ENCODE results near the gene CRP.
"Not testable (repeated sequence)": the region's sequence is repeated elsewhere in the genome, so short reads cannot be mapped to it uniquely, and the experiment has no call there.

CRP gene, protein sequence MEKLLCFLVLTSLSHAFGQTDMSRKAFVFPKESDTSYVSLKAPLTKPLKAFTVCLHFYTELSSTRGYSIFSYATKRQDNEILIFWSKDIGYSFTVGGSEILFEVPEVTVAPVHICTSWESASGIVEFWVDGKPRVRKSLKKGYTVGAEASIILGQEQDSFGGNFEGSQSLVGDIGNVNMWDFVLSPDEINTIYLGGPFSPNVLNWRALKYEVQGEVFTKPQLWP

DNA sequence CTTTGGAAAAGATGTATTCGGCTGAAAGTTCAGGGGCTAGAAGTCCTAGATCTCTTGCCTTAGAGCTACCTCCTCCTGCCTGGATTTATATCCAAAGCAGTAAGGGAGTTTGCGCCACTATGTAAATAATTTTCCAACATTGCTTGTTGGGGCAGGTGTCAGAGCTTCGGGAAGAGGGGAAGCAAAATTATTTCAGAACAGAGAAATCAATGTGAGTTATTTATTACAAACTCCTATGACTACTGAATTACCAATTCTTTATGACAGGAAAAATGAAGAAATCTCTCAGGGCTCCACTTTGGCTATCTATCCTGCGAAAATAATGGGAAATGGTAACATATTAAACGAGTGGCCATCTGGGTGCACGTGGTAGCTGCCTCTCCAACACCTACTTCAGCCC lies at the start of gene CRP:
Gene CRP, minus strand, starts transcription at position 61 of the 400 bp plus-strand sequence. CDS start 104 bp downstream, outside the sequence.
- DNase-seq (ENCODE audit: low spot score) = no peak

DNA sequence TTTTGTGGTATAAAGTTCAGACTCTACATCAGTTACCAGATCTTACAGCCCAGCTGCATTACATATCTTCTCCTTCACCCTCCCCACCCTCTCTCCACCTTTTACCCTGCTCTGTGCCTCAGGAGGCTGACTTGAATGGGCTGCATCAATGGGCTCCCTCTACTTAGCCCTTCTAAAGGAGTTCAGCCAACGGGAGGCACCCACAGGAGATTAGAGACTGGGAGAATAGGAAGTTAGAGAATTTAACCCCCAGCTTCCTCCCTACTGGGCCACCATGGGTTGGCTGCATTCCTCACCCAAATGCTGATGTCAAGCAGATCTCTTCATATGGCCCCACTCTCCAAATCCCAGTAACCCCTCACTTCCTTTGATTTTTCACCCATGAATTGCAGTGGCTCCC lies 49.3 kb upstream of the CRP start:
- DNase-seq (ENCODE audit: low spot score) = no peak

DNA sequence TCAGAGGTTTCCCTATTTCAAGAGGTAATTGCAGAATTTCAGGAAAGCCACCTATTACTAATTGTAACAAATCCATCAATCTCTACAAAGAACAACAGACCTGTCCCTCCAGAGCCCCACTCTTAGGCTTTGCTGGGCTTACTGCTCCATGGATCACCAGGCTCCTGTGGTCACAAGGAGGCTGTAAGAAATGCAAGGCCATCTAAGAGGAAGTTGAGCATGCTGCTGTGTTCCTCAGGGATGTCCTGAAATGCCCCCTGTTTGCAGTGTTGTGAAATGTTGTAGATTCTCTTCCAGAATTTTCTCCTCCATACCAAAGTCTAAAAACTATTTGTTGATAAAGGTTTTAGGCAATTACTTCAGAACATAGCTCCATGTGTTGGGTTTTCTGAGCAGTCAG lies 42.0 kb upstream of the CRP start:
- DNase-seq (ENCODE audit: low spot score) = no peak

DNA sequence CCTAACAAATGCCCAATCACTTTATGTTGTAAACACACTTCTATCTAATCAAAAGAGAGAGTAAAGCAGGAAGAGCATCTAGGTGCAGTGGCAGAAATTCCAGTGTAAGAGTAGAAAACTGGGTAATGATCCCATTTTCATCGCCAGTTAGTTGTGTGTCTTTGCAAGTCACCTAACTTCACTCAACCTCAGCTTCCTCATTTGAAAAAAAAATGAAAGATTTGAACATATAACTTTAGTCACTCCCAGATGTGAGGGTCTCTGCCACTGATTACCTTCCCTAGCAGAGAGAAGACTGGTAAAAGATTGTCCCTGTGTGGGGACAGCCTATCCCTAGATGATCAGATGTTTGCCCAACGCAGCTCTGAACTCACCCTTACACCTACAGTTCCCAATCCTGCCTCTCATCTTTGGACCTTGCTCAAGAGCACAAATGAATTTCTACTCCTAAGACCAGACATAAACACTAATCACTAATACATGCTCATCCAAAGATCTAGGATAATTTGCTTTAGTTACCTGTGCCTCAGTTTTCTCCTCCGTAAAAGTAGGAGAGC lies 41.1 kb upstream of the CRP start:
- no peak for DNase-seq (ENCODE audit: low spot score)

DNA sequence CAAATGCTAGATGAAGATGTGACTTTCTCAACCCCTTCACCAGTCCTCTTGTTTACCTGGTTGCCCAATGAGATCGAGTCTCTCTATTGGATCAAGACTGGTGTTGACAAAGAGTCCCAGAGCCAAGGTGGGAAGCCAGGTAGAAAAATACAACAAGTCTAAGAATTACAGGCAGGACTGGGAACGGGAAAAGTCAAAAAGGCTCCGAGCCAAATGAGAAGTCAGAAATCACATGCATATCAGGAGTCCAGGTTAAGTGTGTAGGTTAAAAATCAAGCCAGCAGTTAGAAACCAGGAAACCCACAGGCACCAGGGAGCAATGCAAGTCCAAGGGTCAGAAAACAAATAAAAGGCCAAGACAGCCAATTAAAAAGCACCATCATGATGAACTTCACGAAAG lies 39.0 kb upstream of the CRP start:
- DNase-seq (ENCODE audit: low spot score) = no peak

DNA sequence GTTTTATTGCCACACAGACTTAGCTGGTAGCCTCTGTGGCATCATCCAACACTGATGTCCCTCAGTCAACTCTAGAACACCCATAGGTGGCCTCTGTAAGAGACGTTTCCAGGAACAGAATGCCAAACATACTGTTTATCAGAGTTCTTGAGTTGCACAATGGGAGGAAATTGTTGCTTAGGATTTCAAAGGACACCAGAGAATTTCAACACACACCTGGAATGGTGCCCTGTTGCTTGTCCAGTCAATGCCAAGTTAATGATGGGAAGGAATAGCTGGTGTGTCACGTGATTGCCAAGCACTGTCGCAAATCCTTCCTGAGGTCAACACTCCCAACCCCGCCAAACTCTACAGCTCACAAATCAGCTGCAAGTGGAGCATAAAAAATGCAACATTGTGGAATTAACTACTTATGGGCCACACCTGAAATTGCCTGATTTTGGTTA lies 37.8 kb upstream of the CRP start:
- DNase-seq (ENCODE audit: low spot score) = no peak

DNA sequence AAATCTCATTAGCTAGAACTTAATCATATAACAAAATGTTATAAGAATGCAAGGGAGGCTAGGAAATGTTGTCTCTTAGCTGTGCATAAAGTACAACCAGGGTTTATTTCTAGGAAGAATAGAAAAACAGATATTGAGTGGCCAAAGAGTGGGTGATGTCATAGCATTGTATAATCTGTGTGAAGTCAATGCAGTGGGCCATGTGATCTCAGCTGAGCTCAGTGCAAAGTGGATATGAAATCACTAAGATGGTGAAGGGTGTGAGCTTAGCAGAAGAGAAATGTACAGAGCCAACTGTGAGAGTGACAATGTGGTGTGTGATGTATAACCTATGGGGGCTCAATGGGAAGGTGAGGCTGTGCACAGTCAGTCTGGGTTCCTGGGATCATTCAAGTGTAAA lies 36.6 kb upstream of the CRP start:
- DNase-seq (ENCODE audit: low spot score) = no peak

DNA sequence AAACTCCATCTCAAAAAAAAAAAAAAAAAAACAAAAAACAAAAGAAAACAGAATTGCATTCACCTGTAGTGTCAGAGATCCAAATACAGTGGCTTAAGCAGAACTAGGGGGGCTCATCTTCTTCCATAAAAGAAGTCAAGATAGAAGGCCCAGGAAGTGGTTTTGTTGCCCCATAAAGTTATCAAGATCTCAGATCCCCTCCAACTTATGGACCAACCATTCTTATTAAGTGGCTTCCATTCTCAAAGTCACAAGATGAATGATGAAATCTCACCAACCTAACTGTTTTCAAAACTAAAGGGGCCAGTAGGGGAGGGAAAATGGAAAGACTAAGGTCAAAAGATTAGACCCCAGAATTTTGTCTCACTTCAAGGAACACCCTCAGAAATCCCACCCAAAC lies 36.2 kb upstream of the CRP start:
- DNase-seq (ENCODE audit: low spot score) = no peak

DNA sequence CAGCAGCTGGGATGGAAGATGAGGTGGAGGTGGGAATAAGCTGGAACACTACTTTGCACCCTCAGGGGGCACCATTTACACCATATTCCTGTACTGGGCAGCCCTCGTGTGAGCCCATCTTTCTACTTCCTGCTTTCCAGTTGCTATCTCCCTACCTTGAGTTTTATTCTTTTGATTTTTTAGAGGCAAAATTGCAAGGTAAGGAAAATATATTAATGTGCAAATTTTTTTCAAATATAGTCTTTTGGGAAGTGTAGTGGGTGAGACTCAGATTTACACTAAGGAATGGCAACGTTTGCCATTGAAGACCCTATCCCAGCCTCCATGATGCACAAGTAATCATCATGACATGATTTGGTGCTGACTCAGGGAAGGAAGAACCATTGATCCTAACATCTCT lies 35.2 kb upstream of the CRP start:
- no peak for DNase-seq (ENCODE audit: low spot score)

DNA sequence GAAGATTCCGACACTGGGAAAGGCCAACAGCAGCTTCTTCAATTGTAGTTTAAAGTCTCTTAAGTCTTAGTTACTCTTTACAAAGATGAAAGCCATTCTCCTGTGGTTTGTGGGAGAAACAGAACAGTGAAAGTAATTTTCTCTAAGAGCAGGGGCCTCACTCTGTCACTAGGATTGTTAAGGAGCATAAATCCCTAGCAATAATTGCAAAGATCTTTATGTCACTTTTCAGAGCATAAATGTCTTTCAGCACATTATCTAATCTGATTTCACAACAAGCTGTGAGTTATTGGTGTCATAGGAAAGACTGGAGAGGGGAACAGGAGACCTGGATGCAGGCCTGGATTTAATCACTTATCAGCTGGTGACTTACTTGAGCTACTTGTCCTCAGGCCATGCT lies 34.0 kb upstream of the CRP start:
- no peak for DNase-seq (ENCODE audit: low spot score)

DNA sequence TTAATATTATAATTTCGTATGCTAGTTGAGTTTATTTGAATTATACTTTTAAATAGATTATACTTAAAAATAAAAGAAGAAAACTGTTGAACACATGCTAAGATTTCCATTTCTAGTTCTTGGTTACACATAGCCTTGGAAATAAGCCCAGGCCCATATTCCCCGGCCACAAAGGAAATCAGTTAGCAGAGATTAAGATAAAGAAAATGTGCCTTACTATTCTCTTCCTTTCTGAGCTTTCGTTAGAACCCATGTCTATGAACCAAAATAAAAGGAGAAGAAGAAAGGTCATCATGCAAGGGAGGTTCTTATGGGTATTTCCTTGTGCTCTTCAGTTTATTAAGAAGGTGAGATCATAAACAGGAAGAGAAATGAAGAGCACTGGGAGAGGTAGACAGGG lies 32.3 kb upstream of the CRP start:
- DNase-seq (ENCODE audit: low spot score) = no peak

DNA sequence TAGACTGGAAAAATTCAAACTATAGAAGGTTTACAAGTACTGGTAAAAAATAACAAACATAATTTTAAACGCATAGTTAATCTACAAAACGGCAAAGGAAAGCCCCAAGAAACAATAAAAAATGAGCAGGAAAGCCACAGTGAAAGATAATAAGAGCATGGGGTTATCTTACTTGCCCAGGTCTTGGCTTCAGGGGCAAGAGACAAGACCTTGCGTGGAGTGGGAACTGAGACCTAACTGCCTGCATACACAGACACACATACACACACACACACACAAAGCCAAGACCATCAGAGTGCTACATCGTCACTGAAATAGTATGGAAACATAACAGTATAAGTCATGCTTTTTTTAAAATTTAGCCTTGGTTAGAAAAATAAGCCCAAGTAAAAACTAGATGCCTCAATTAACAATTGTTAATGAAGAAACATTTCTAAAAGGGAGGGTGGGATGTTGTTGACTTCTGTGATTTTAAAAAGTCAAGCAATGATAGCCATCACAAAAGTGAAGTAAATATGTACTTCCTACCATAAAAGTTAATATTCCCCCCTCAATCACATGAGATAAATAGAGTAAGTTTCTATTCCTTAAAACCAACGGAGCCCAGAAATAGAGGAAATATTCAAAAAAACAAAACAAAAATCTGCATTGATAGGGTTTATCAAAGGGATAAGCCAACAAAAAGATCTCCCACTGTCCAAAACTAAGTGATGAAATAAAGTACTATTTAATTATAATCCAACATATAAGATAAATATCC lies 29.4 kb upstream of the CRP start:
- no peak for DNase-seq (ENCODE audit: low spot score)

DNA sequence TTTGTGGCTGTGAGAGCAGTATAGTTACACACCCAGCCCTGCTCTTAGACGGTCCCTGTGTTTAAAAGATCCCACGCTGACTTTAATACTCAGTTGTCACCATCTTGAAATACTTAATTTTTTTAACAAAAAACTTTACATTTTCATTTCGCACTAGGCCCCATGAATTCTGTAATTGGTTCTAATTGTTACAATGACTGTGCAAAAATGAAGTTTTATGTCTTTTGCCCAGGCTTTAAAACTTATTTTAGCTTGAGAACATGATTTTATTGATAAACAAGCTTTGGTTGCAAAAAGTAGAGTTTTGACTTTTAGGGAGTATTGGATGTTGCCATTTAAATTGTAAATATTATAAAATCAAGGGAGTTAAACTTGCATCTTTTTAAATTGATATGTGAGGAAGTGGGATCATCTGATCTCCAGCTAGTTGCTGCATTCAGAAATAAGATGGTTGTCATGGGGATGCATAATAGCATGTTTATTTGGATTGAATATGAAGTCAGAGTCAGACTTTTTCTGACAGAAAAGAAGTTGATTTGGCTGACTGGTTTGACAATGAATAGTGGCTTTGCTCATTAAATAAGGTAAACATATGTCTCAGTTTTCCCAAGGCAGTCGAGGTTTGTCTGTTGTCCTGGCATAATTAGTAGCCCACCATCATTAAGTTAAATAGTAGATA lies 23.0 kb upstream of the CRP start:
- no peak for DNase-seq (ENCODE audit: low spot score)

DNA sequence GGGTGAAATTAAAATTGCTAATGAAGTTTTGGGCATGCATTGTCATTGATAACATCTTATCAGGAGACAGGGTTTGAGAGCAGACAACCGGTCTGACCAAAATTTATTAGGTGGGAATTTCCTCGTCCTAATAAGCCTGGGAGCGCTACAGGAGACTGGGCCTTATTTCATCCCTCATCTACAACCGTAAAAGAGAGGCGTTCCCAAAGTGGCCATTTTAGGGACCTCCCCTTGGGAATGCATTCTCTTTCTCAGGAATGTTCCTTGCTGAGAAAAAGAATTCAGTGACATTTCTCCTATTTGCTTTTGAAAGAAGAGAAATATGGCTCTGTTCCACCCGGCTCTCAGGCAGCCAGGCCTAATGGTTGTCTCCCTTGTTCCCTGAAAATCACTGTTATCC lies 8.8 kb upstream of the CRP start:
- DNase-seq (ENCODE audit: low spot score) = not testable (repeated sequence)

DNA sequence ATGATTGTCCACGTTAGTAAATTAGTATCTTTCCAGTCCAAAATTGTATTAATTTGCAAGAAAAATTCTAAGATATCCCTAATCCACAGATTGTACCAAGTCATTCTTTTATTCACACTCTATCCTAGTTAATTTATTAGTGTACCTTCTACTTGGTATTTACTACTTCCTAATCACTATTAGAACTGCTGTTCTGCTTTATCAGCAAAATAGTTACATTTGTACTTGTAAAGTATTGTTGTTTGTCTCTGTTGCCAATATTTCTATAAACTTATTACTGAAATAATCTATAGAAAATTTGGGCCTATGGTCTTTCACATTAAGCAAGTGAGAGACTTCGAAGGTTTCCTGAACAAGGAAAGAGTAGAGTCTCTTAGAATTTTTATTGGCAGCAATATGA lies 5.6 kb upstream of the CRP start:
- no peak for DNase-seq (ENCODE audit: low spot score)

DNA sequence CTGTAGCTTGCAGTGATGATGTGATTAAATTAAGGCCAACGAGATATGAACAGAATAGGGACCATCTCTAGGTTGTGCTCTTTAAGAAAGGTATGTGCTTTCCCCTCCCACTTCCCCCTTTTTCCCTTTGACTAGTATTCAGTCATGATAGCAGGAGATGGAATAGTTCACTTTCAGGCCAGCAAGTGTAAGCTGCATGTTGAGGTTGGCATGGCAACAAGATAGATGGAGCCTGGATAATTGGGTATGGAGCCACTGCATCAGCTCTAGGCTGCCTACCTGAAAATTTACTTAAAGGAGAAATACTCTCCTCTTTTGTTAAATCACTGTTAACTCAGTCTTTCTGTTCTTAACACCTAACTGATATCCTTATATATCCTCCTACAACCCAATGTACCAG lies 1.5 kb upstream of the CRP start:
- no peak for DNase-seq (ENCODE audit: low spot score)

DNA sequence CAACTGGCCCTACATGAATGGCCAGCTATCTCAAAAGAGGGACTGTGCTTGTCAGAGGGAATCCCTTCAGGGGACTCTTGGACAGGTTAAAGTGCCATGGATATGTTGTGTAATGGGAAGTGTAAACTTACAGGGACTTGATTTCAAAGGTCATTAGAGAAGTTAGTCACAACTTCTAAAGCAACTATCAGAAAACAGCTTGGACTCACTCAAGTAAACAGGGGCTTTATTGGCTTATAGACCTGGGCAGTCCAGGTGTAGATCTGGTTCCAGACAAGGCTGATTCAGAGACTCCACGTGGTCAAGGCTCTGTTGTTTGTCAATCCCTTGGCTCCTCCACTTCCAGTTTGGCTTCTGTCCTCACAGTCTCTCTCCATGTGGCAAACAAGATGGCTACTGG lies 2.3 kb downstream of the CRP start:
- no peak for DNase-seq (ENCODE audit: low spot score)

DNA sequence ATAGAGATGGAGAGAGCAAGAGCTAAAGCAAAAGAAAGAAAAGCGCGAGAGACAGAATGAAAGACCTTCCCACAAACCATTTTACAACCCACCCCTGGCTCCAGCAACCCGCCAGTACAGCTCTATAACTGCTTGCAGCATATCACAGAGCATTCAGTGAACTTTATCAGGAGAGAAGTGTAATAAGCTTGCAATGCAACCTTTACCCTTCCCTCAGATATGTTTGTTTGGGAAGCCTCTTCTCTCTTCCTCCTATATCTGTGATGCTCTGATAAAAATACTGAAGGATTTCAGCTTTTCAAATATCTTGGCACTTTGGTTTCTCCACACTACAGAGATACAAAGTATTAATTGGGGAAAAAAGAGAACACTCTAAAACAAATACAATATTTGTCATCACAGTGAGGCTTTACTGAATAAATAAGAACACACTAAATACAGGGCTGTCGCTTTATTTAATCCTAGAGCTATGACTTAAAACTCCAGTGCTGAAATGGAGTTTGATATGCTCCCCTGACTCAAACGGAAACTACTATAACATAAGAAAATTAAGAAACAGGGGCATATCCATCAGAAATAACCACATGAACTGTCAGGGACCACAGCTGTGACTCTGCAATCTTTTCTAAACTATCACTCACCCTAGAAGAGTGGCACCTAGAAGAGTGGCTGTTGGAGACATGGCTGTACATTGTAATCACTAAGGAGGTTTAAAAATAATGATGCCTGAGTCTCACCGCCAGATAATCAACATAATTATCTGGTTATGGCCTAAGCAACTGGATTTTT lies 6.7 kb downstream of the CRP start:
- no peak for DNase-seq (ENCODE audit: low spot score)

DNA sequence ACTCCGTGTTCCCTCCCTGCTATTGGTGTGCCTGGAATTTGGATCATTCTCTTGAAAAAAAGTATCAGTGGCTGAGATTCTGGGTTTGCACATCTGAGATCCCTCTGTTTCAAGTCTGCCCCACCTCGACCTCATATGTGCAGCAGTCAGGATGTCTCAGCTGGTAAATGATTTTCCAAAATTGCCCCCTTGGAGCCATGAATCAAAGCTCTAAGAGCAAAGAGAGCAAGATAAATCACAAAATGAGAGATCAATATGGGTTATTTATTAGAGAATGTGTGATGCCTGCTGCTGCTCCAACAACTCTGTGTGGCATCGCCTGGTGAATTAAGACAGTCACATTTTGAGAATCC lies 8.5 kb downstream of the CRP start:
- DNase-seq (ENCODE audit: low spot score) = no peak

DNA sequence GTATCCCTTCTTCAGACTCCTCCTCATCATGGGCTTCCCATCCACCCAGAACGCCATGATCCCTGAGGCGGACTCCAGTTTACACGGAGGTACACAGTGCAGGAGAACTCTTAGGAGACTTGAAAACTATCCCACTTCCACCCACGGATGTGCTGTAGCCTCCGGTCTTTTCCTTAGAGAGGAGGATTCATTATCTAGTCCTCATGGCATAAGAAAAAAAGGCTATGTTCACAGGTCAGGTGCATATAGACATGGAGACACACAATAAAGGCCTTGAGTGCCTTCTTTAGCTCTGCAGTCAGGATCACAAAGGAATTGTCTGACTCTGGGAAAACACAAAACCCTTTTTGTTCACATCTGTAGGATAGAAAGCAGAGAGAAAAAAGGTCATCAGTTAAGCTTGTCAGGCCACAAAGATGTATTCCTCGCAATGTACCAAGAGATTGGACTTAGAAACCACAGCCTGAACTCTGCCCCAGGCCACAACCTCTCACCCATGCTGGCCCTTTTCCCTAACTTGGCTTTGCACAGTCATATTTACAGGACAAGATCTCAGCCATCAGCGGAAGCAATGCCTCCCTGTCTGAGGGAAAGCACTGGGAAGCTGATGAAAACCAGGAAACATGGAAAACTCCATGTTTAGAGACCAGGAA lies 9.0 kb downstream of the CRP start:
- DNase-seq (ENCODE audit: low spot score) = no peak

DNA sequence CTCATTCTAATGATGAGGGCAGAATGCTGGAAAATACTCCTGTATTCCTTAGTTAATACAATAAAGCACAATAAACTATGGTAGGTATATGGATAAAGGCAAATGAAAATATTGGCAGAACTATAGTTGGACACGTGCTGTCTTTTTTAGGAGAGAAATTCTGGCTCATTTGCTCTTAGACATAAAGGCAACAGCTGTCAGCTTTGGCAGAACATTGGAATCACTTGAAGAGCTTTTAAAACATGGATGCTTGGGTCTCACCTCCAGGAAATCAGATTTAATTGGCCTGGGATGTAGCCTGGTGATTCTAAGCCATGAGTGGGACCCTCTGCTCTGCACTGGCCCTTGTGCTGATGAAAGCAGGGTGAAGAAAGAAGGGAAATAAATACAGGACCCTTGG lies 9.9 kb downstream of the CRP start:
- DNase-seq (ENCODE audit: low spot score) = no peak

DNA sequence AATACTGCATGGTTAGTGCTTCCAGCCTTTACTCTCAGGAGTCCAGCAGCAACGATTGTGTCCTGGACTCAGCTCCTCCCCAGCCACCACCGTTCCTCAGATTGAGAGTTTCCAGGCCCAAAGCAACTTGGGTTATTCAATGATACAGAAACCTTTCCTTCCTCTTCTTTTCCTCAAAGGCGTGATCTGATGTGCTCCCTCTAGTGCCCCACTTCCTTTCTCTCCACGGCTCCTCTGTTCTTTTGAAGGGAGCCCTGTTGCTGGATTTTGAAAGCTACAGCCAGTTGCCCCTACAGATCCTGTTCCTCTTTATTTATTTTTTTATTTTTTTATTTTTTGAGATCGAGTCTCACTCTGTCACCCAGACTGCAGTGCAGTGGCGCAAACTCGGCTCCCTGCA lies 14.1 kb downstream of the CRP start:
- DNase-seq (ENCODE audit: low spot score) = no peak
